ENCODE results near the gene MLLT10. TPM values are rescaled to one million over a fixed set of nuclear protein-coding genes. Genes with fewer than 3 reads are reported as not detected.

The MLLT10 gene
- total RNA-seq (10 to 100 TPM; 32.3 to 55.1 (median 43.7) TPM), polyA plus RNA-seq (10 to 100 TPM; 23.6 to 27.4 TPM)
- long read RNA-seq, donor 1, partial matches to known transcripts, result 21 of 41 reads
- long read RNA-seq, donor 1, other reads (novel, unspliced or antisense), result 18 of 41 reads
- long read RNA-seq, donor 2, full-length matches to known transcripts, result 1 of 1 reads
- long read RNA-seq, donor 2, partial matches to known transcripts, result 0 of 1 reads
- long read RNA-seq, donor 2, other reads (novel, unspliced or antisense), result 0 of 1 reads
- long read RNA-seq, donor 3, full-length matches to known transcripts, result 3 of 19 reads
- long read RNA-seq, donor 3, partial matches to known transcripts, result 3 of 19 reads
- long read RNA-seq, donor 3, other reads (novel, unspliced or antisense), result 13 of 19 reads

- TF ChIP-seq EP300 (IDR thresholded peaks at IDR 0.05), result no peak
- peak in 2 of 3 donors; percentile 50 to 60 for TF ChIP-seq CTCF (IDR thresholded peaks at IDR 0.05)
- peak; percentile 87 for TF ChIP-seq POLR2A (IDR thresholded peaks at IDR 0.05)
- WGBS, 3 donors, result 0 to 2% (median 1%) methylated on average over 37 to 73 of the region's 74 CpGs
- intact Hi-C loops (cut with DNase I), result loop anchor here in 1 of 4 donors (2.0 to 5.0 kb wide), 2 partner anchors 17 to 36 kb away; no protein-coding TSS in a partner anchor
- H3K4me3 ChIP-seq, result peak within 1 kb of the TSS; percentile 70
- peaks cover 3% of the 10 kb centered on the region for H3K4me1 ChIP-seq (ENCODE audit: insufficient read depth)
- H3K27ac ChIP-seq, result peak within 1 kb of the TSS; percentile 89 to 90
- H3K27me3 ChIP-seq, result no peaks in the 10 kb centered on the region
- no peaks in the 10 kb centered on the region for H3K9me3 ChIP-seq
- DNase-seq, result peak; percentile 94 to 98 (median 96)
- no peaks in the 10 kb centered on the region for H3K36me3 ChIP-seq
Observed at GRCh38 chr10:21533467-21534279, at the start of gene MLLT10. Gene MLLT10, plus strand, starts transcription at chr10:21534232. Its CDS starts 413 bp downstream, at chr10:21534645.

DNA sequence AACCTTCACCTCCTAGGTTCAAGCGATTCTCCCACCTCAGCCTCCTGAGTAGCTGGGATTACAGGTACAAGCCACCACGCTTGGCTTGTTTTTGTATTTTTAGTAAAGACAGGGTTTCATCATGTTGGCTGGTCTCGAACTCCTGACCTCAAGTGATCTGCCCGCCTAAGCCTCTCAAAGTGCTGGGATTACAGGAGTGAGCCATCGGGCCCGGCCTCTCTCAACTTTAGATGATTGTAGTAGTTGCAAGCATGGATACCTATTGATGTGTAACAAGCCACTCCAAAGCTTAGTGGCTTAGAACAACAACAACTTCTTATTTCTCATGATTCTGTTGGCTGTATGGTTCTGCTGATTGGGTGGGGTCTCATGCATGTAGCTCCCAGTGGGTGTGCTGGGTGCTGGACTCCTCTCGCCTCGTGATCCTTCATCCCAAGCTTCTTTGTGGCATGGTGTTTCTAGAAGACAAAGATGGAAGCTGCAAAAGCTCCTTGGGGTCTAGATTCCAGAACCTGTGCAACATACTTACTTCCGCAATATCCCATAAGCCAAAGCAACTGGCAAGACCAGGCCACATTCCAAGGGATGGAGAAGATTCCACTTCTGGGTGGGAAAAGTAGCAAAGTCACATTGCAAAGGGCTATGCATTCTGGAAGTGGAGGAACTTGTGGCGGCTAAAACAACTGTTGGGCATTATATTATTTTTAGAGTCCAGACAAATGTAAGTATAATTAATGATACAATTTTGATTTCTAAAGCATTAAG lies 46.4 kb upstream of the MLLT10 start:
- no peaks in the 10 kb centered on the region for H3K4me1 ChIP-seq (ENCODE audit: insufficient read depth)
- WGBS, 3 donors, result 96 to 98% (median 98%) methylated on average over 10 of the region's 10 CpGs
- H3K27me3 ChIP-seq, result no peaks in the 10 kb centered on the region
- no peaks in the 10 kb centered on the region for H3K36me3 ChIP-seq
- intact Hi-C loops (cut with DNase I), result no loop called here
- H3K4me3 ChIP-seq, result no peak overlapping the region
- DNase-seq, result no peak
- H3K9me3 ChIP-seq, result no peaks in the 10 kb centered on the region
- TF ChIP-seq EP300 (IDR thresholded peaks at IDR 0.05) (no peak), POLR2A (IDR thresholded peaks at IDR 0.05) (no peak), CTCF (IDR thresholded peaks at IDR 0.05) (no peak)
- H3K27ac ChIP-seq, result no peak overlapping the region

- Histone ChIP-seq H3K4me1 (ENCODE audit: insufficient read depth) (no peaks in the 10 kb centered on the region), H3K4me3 (no peak overlapping the region), H3K36me3 (no peaks in the 10 kb centered on the region), H3K27me3 (no peaks in the 10 kb centered on the region), H3K27ac (no peak overlapping the region), H3K9me3 (no peaks in the 10 kb centered on the region)
- TF ChIP-seq POLR2A (IDR thresholded peaks at IDR 0.05), result no peak
- TF ChIP-seq CTCF (IDR thresholded peaks at IDR 0.05), result no peak
- no peak for TF ChIP-seq EP300 (IDR thresholded peaks at IDR 0.05)
- intact Hi-C loops (cut with DNase I), result no loop called here
- 32 to 38% (median 33%) methylated on average over 6 of the region's 6 CpGs for WGBS, 3 donors
- DNase-seq, result no peak
Observed at GRCh38 chr10:21488246-21488956, 45.6 kb upstream of the MLLT10 start.

All from ovary (tissue), 10 donors.